CD4-positive, alpha-beta T cell (primary cell): ENCODE measurements around the gene DNAH1. TPM values are rescaled to one million over a fixed set of nuclear protein-coding genes. Genes with fewer than 3 reads are reported as not detected.

Source experiments
- ATAC-seq: fragments of 200-7000 bp; cut with Tn5 transposase; one replicate; pipeline ENCODE4 v1.10.0; 2022; ENCODE audit warnings: mild to moderate bottlenecking; ENCODE audit not compliant: poor library complexity
- CTCF ChIA-PET: fragments of 350-600 bp; sonication (Branson Sonifier 250); formaldehyde crosslinking; loops from one replicate; lab custom pipeline; 2021; ENCODE audit warnings: antibody characterized with exemption, inconsistent platforms; lab: Charles Lee
- POLR2A ChIA-PET: fragments of 350-600 bp; sonication (Branson Sonifier 250); formaldehyde crosslinking; loops from one replicate; lab custom pipeline; 2021; ENCODE audit warnings: antibody characterized with exemption, inconsistent platforms; lab: Charles Lee
- DNase-seq, 14 experiments: peaks; one replicate each; pipeline ENCODE4 v3.0.0-alpha.2; 2013 to 2020; ENCODE audit warnings: mixed read lengths in 2 of 14
- H3K27ac ChIP-seq, 2 donors: one replicate each; pipeline versions ENCODE4 v1.5.1 to v1.7.0; 2013; ENCODE audit warnings: low read length in 2 of 2, low read depth in 1 of 2, mild to moderate bottlenecking in 1 of 2
- H3K27me3 ChIP-seq, 2 experiments: 1 replicate in 1 of 2; 2 replicates in 1 of 2; pipeline versions ENCODE4 v1.6.1 to v1.7.0; 2013; ENCODE audit warnings: low read length in 2 of 2, control low read depth in 1 of 2, mild to moderate bottlenecking in 1 of 2, moderate library complexity in 1 of 2; ENCODE audit not compliant: insufficient read depth in 2 of 2, control insufficient read depth in 1 of 2
- H3K36me3 ChIP-seq: one replicate; pipeline ENCODE4 v1.6.1; 2013; ENCODE audit warnings: low read length, control low read depth; ENCODE audit not compliant: insufficient read depth
- H3K4me1 ChIP-seq: one replicate; pipeline ENCODE4 v1.6.1; 2013; ENCODE audit warnings: low read length, control low read depth; ENCODE audit not compliant: insufficient read depth
- H3K4me3 ChIP-seq: one replicate; pipeline ENCODE4 v1.5.1; 2013; ENCODE audit warnings: mild to moderate bottlenecking, low read length, moderate library complexity
- H3K9me3 ChIP-seq, 2 experiments: 1 replicate in 1 of 2; 2 replicates in 1 of 2; pipeline versions ENCODE4 v1.6.1 to v1.7.0; 2013; ENCODE audit warnings: low read length in 2 of 2, mild to moderate bottlenecking in 2 of 2, control low read depth in 1 of 2, moderate library complexity in 1 of 2; ENCODE audit not compliant: control insufficient read depth in 1 of 2, insufficient read depth in 1 of 2
- H3K27ac Mint-ChIP-seq: one replicate; pipeline ENCODE4 v1.8.0; 2020; ENCODE audit warnings: mixed read lengths
- H3K27me3 Mint-ChIP-seq: one replicate; pipeline ENCODE4 v1.8.0; 2021; ENCODE audit warnings: mixed read lengths
- H3K36me3 Mint-ChIP-seq: one replicate; pipeline ENCODE4 v1.8.0; 2021; ENCODE audit warnings: low read depth, mixed read lengths
- H3K4me1 Mint-ChIP-seq: one replicate; pipeline ENCODE4 v1.8.0; 2021; ENCODE audit warnings: low read depth, mixed read lengths
- H3K4me3 Mint-ChIP-seq: one replicate; pipeline ENCODE4 v1.8.0; 2020; ENCODE audit warnings: mild to moderate bottlenecking, mixed read lengths
- H3K9me3 Mint-ChIP-seq: one replicate; pipeline ENCODE4 v1.8.0; 2020; ENCODE audit warnings: mixed read lengths
- CTCF ChIP-seq: fragments of 200-600 bp; IDR thresholded peaks from one replicate; pipeline ENCODE4 v1.8.0; 2022; ENCODE audit warnings: antibody characterized with exemption, mild to moderate bottlenecking
- intact Hi-C, 2 experiments: fragments of 100-400 bp; cut with DNase I in 1 of 2; cut with micrococcal nuclease in 1 of 2; formaldehyde crosslinking; loops; one replicate each; pipeline versions ENCODE4 v1.15.1 to v1.9.0; 2023 to 2025; cut with DNase I, micrococcal nuclease
- total RNA-seq, 174 experiments: library from RNA in 2 of 174; stranded (reverse) in 2 of 174; gene quantifications; one replicate each; pipeline ENCODE4 v1.2.3 and lab custom pipeline; 2021 to 2026

The DNAH1 gene
- total RNA-seq, 2 experiments from 2014 or later: 49.7 to 50.7 TPM

GRCh38 chr3:52303811-52304210, 12.3 kb upstream of the DNAH1 start:
- Histone ChIP-seq H3K27ac (no peak overlapping the region), H3K27me3 (no peaks in the 10 kb centered on the region), H3K4me3 (no peak overlapping the region), H3K4me1 (peaks cover 17% of the 10 kb centered on the region), H3K9me3 (no peaks in the 10 kb centered on the region), H3K36me3 (peaks cover 4% of the 10 kb centered on the region)
- no peak for TF ChIP-seq CTCF
- H3K4me1 Mint-ChIP-seq: peaks cover 30% of the 10 kb centered on the region
- ChIA-PET CTCF (no interaction called here), POLR2A (no interaction called here)
- DNase-seq (no peak), ATAC-seq (no peak)
- H3K27me3 Mint-ChIP-seq: no peaks in the 10 kb centered on the region
- no peak overlapping the region for H3K4me3 Mint-ChIP-seq
- no peak overlapping the region for H3K27ac Mint-ChIP-seq
- H3K36me3 Mint-ChIP-seq: peaks cover 13% of the 10 kb centered on the region
- no peaks in the 10 kb centered on the region for H3K9me3 Mint-ChIP-seq
- intact Hi-C loops: no loop called here

GRCh38 chr3:52305926-52306325, 10.2 kb upstream of the DNAH1 start:
- H3K9me3 ChIP-seq: no peaks in the 10 kb centered on the region
- no peak overlapping the region for H3K27ac ChIP-seq
- H3K27me3 ChIP-seq: no peaks in the 10 kb centered on the region
- ATAC-seq: no peak
- peaks cover 13% of the 10 kb centered on the region for H3K36me3 ChIP-seq
- Mint-ChIP-seq H3K4me3 (no peak overlapping the region), H3K4me1 (peaks cover 30% of the 10 kb centered on the region), H3K9me3 (no peaks in the 10 kb centered on the region), H3K36me3 (peaks cover 18% of the 10 kb centered on the region), H3K27me3 (no peaks in the 10 kb centered on the region), H3K27ac (peak overlapping the region; percentile 77)
- intact Hi-C loops: no loop called here
- CTCF ChIA-PET: no interaction called here
- no peak for DNase-seq
- POLR2A ChIA-PET: no interaction called here
- TF ChIP-seq CTCF: no peak
- no peak overlapping the region for H3K4me3 ChIP-seq
- H3K4me1 ChIP-seq: peaks cover 27% of the 10 kb centered on the region

GRCh38 chr3:52306978-52307377, 9.1 kb upstream of the DNAH1 start:
- no peaks in the 10 kb centered on the region for H3K9me3 ChIP-seq
- intact Hi-C loops: no loop called here
- H3K27me3 ChIP-seq: no peaks in the 10 kb centered on the region
- no peak for ATAC-seq
- H3K4me1 Mint-ChIP-seq: peaks cover 30% of the 10 kb centered on the region
- H3K36me3 Mint-ChIP-seq: peaks cover 18% of the 10 kb centered on the region
- H3K4me3 Mint-ChIP-seq: no peak overlapping the region
- TF ChIP-seq CTCF: no peak
- H3K27ac Mint-ChIP-seq: peak overlapping the region; percentile 77
- H3K27ac ChIP-seq: no peak overlapping the region
- H3K36me3 ChIP-seq: peaks cover 17% of the 10 kb centered on the region
- no peak for DNase-seq
- no peak overlapping the region for H3K4me3 ChIP-seq
- H3K9me3 Mint-ChIP-seq: no peaks in the 10 kb centered on the region
- H3K4me1 ChIP-seq: peaks cover 31% of the 10 kb centered on the region
- CTCF ChIA-PET: no interaction called here
- POLR2A ChIA-PET: interaction anchor here (1.0 to 1.4 kb wide), 2 partner anchors 20 to 85 kb away, joined by 3 to 6 read pairs; partner anchors contain the start of gene GLYCTK
- H3K27me3 Mint-ChIP-seq: no peaks in the 10 kb centered on the region
